Esophagus squamous epithelium (tissue), 5 donors: ENCODE measurements around the gene ANTXR2. TPM values are rescaled to one million over a fixed set of nuclear protein-coding genes. Genes with fewer than 3 reads are reported as not detected.

Experiments used
- DNase-seq: peaks from one replicate; lab custom pipeline; 2025; lab: John Stamatoyannopoulos, UW
- H3K27ac ChIP-seq, 4 donors: fragments of 200-600 bp; sonication (generic); one replicate each; pipeline ENCODE4 v1.5.1; 2016 to 2019; ENCODE audit warnings: mild to moderate bottlenecking in 1 of 4
- H3K27me3 ChIP-seq, 4 donors: fragments of 200-600 bp; sonication (generic); 1 replicate in 3 of 4; 2 replicates in 1 of 4; pipeline versions ENCODE4 v1.5.1 to v1.6.0; 2017 to 2021; ENCODE audit warnings: antibody characterized with exemption in 1 of 4
- H3K36me3 ChIP-seq, 3 donors: fragments of 200-600 bp; sonication (generic); one replicate each; pipeline ENCODE4 v1.5.1; 2016 to 2019
- H3K4me1 ChIP-seq, 3 donors: fragments of 200-600 bp; sonication (generic); one replicate each; pipeline ENCODE4 v1.5.1; 2017 to 2019
- H3K4me3 ChIP-seq, 4 donors: fragments of 200-600 bp; sonication (generic); 1 replicate in 3 of 4; 2 replicates in 1 of 4; pipeline ENCODE4 v1.5.1; 2016 to 2019; ENCODE audit warnings: mild to moderate bottlenecking in 2 of 4, moderate library complexity in 1 of 4
- H3K9me3 ChIP-seq, 3 donors: fragments of 200-600 bp; sonication (generic); one replicate each; pipeline ENCODE4 v1.5.1; 2016 to 2019
- POLR2A ChIP-seq, 4 donors: fragments of 450-650 bp; IDR thresholded peaks; one replicate each; pipeline ENCODE4 v1.6.1; 2017; ENCODE audit warnings: antibody characterized with exemption in 4 of 4, mild to moderate bottlenecking in 4 of 4, moderate library complexity in 3 of 4
- WGBS, 2 donors: methylation state at CpG; one replicate each; pipeline ENCODE4 v1.1.5; 2018; 5-methylcytosine and 5-hydroxymethylcytosine counted together
- intact Hi-C: fragments of 100-400 bp; cut with DNase I; formaldehyde crosslinking; loops from one replicate; pipeline ENCODE4 v1.15.0; 2022
- total RNA-seq, 4 donors: library from RNA; depleted of rRNA; stranded (reverse); fragments of >200 nt; gene quantifications; one replicate each; pipeline ENCODE4 v1.1.0, GENCODE V29; 2016
- TF ChIP-seq, protein P1 (sequence below), 6 experiments: fragments of 450-650 bp in 4 of 6; fragments of 200-600 bp in 2 of 6; sonication (generic) in 2 of 6; IDR thresholded peaks; one replicate each; pipeline ENCODE4 v1.5.1; 2016 to 2019; ENCODE audit warnings: antibody characterized with exemption in 6 of 6, mild to moderate bottlenecking in 4 of 6, moderate library complexity in 4 of 6
- donor health status: DM: yes; HTN: yes; CAD: no.

Gene ANTXR2
- total RNA-seq, 4 donors from 2014 or later: 1.6 to 60.3 (median 21.5) TPM

DNA sequence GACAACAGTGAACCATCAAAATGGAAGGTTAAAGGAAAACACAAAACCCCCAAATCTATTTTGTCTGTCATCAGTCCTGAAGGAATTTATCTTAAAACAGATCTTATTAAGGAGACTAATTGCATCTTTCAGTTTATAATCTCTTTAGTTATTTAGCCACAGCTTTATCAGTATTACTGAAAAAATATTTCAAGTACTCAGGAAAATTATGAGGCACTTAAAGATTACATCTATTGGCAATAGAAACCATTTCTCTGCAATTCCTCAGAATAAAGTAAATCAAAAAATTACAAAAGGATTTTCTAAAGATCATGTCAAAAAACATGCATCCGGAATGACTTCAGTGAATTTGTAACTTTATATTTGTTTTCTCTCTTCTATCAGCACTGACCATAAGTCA, 35.2 kb downstream of the ANTXR2 start:
- Histone ChIP-seq H3K9me3 (no peaks in the 10 kb centered on the region), H3K27ac (peak overlapping the region in 3 of 4 donors; percentile 68 to 83 (median 76)), H3K36me3 (no peaks in the 10 kb centered on the region), H3K4me1 (peaks cover 0 to 31% (median 2%) of the 10 kb centered on the region in 3 donors), H3K4me3 (no peak overlapping the region), H3K27me3 (no peaks in the 10 kb centered on the region)
- no peak for TF ChIP-seq POLR2A (IDR thresholded peaks at IDR 0.05)
- TF ChIP-seq, protein P1, sequence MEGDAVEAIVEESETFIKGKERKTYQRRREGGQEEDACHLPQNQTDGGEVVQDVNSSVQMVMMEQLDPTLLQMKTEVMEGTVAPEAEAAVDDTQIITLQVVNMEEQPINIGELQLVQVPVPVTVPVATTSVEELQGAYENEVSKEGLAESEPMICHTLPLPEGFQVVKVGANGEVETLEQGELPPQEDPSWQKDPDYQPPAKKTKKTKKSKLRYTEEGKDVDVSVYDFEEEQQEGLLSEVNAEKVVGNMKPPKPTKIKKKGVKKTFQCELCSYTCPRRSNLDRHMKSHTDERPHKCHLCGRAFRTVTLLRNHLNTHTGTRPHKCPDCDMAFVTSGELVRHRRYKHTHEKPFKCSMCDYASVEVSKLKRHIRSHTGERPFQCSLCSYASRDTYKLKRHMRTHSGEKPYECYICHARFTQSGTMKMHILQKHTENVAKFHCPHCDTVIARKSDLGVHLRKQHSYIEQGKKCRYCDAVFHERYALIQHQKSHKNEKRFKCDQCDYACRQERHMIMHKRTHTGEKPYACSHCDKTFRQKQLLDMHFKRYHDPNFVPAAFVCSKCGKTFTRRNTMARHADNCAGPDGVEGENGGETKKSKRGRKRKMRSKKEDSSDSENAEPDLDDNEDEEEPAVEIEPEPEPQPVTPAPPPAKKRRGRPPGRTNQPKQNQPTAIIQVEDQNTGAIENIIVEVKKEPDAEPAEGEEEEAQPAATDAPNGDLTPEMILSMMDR (IDR thresholded peaks at IDR 0.05): no peak
- intact Hi-C loops: no loop called here
- WGBS, 2 donors: 88 to 92% methylated on average over 1 of the region's 1 CpG
- DNase-seq: no peak

DNA sequence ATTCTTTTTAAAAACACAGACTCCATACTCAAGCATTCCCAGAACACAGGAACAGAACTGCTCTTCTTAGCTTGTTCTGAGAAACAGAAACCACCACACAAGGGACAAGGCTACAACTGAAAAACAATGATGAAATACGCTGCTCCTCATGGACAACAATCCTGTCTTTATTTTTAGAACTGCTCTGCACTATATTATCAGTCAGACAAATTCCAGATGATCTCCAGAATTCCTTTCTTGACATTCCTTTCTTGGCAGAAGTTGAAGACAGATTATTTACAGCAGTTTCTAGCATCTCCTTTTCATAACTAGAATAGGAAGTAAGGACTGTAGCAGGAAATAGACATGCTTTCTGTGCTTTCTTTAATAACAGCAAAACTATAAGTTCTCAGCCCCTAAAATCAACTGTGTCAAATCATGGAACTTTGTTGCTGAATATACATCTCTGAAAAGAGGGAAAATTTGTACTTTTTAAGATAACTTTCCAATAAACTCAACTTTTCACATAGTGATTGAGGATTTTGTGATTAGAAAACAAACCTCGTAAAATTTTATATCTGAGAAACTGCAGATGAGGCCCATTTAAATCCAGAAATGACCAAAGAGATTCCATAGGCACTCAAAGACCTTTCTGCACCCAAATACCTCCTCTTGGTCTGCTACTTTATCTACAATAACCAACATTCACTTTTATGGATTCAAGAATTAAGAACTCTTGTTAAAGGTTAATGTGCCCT, 35.9 kb downstream of the ANTXR2 start:
- peaks cover 0 to 26% (median 2%) of the 10 kb centered on the region in 3 donors for H3K4me1 ChIP-seq
- no peaks in the 10 kb centered on the region for H3K36me3 ChIP-seq
- H3K4me3 ChIP-seq: no peak overlapping the region
- H3K27me3 ChIP-seq: no peaks in the 10 kb centered on the region
- no peaks in the 10 kb centered on the region for H3K9me3 ChIP-seq
- DNase-seq: no peak
- no peak for TF ChIP-seq POLR2A (IDR thresholded peaks at IDR 0.05)
- TF ChIP-seq, protein P1 (IDR thresholded peaks at IDR 0.05): no peak
- intact Hi-C loops: no loop called here
- 65 to 67% methylated on average over 2 of the region's 2 CpGs for WGBS, 2 donors
- peak overlapping the region; percentile 47 to 83 (median 72) for H3K27ac ChIP-seq

DNA sequence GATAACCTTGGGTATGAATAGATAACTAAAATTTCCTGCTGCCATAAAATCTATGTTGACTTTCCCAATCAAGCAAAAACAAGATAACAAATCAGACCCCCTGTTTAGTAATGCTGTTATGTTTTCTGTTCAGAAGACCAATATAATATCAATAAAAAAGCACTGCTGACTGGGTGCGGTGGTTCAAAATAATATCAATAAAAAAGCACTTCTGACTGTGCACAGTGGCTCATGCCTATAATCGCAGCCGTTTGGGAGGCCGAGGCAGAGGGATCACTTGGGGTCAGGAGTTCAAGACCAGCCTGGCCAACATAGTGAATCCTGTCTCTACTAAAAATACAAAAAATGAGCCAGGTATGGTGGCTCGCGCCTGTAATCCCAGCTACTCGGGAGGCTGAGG, 36.7 kb downstream of the ANTXR2 start:
- H3K9me3 ChIP-seq: no peaks in the 10 kb centered on the region
- WGBS, 2 donors: 75 to 78% methylated on average over 7 of the region's 7 CpGs
- no peak overlapping the region for H3K4me3 ChIP-seq
- H3K4me1 ChIP-seq: peaks cover 0 to 26% (median 2%) of the 10 kb centered on the region in 3 donors
- intact Hi-C loops: no loop called here
- no peak for TF ChIP-seq POLR2A (IDR thresholded peaks at IDR 0.05)
- TF ChIP-seq, protein P1 (IDR thresholded peaks at IDR 0.05): no peak
- H3K27me3 ChIP-seq: no peaks in the 10 kb centered on the region
- H3K36me3 ChIP-seq: peaks cover 0 to 4% (median 0%) of the 10 kb centered on the region in 3 donors
- H3K27ac ChIP-seq: peak overlapping the region; percentile 47 to 83 (median 72)
- no peak for DNase-seq

DNA sequence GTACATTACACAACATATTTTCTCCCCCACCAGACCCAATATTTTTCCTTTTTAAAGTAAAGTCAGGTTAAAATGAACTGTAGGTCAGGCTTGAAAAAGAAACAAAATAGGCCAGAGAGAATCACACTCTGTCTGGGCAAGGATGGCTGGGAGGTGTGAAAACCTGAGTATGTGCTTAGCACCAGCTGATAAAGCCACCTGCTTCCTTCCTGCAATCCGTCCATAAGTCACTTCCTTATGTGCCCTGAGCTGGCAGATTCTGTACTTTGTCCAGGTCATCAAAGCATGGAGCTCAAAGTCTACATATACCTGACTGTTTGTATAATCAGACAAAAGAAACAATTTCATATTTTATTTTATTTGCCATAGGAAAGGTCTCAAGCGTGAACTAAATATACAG, 37.7 kb downstream of the ANTXR2 start:
- Histone ChIP-seq H3K27me3 (no peaks in the 10 kb centered on the region), H3K4me3 (no peak overlapping the region), H3K36me3 (peaks cover 0 to 9% (median 0%) of the 10 kb centered on the region in 3 donors), H3K9me3 (no peaks in the 10 kb centered on the region), H3K4me1 (peaks cover 0 to 26% (median 2%) of the 10 kb centered on the region in 3 donors), H3K27ac (no peak overlapping the region)
- no peak for DNase-seq
- no peak for TF ChIP-seq POLR2A (IDR thresholded peaks at IDR 0.05)
- TF ChIP-seq, protein P1 (IDR thresholded peaks at IDR 0.05): no peak
- intact Hi-C loops: no loop called here
- 69% methylated on average over 2 of the region's 2 CpGs for whole genome bisulfite sequencing, 2 donors

DNA sequence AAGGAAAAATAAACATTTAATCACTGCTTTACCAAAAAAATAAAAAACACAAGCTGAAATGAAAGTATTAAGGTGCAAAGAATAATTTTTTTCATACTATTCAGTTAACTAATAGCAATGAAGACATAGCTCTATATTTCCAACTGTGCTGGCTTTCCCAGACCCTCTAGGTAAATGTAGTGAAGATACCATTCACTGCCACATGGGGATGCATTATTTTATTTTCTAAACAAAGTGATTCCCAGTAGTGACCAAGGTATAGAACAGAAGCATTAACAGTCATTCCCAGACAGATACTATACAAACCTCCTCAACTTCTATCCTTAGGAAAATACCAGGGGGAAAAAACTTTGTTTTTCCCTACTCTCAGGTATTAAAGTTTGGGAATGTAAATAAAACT, 39.4 kb downstream of the ANTXR2 start:
- no peaks in the 10 kb centered on the region for H3K27me3 ChIP-seq
- no peak overlapping the region for H3K4me3 ChIP-seq
- intact Hi-C loops: no loop called here
- no peak overlapping the region for H3K27ac ChIP-seq
- H3K36me3 ChIP-seq: peaks cover 0 to 18% (median 0%) of the 10 kb centered on the region in 3 donors
- no peaks in the 10 kb centered on the region for H3K9me3 ChIP-seq
- peaks cover 0 to 26% (median 7%) of the 10 kb centered on the region in 3 donors for H3K4me1 ChIP-seq
- DNase-seq: no peak
- TF ChIP-seq, protein P1 (IDR thresholded peaks at IDR 0.05): no peak
- no peak for TF ChIP-seq POLR2A (IDR thresholded peaks at IDR 0.05)
